GM18858 (cell line): ENCODE data around the gene ABCC6.
"Not testable (repeated sequence)": the region's sequence is repeated elsewhere in the genome, so short reads cannot be mapped to it uniquely, and the experiment has no call there.

Experiments
- ATAC-seq: cut with Tn5 transposase; IDR thresholded peaks from one replicate; pipeline ENCODE4 v1.9.1; 2021; ENCODE audit not compliant: unreplicated experiment

Gene ABCC6

GRCh38 chr16:16120044-16120381 lies 103.3 kb downstream of the ABCC6 start:
- ATAC-seq: no peak

- no peak for ATAC-seq
These were observed 105.0 kb downstream of the ABCC6 start for GRCh38 chr16:16118337-16118736.

- no peak for ATAC-seq
These were observed 106.5 kb downstream of the ABCC6 start for GRCh38 chr16:16116841-16117240.

- no peak for ATAC-seq
These were observed 110.2 kb downstream of the ABCC6 start for GRCh38 chr16:16113076-16113475.

- no peak for ATAC-seq
These were observed 110.7 kb downstream of the ABCC6 start for GRCh38 chr16:16112450-16113053.

- no peak for ATAC-seq
These were observed 111.7 kb downstream of the ABCC6 start for GRCh38 chr16:16111639-16112038.

- ATAC-seq: no peak
These were observed 113.2 kb downstream of the ABCC6 start for GRCh38 chr16:16110111-16110490.

- no peak for ATAC-seq
These were observed 113.7 kb downstream of the ABCC6 start for GRCh38 chr16:16109453-16110110.

- no peak for ATAC-seq
These were observed 114.5 kb downstream of the ABCC6 start for GRCh38 chr16:16108759-16109158.

GRCh38 chr16:16107839-16108238 lies 115.5 kb downstream of the ABCC6 start:
- no peak for ATAC-seq

GRCh38 chr16:16106466-16106865 lies 116.8 kb downstream of the ABCC6 start:
- no peak for ATAC-seq

- no peak for ATAC-seq
These were observed 117.6 kb downstream of the ABCC6 start for GRCh38 chr16:16105646-16106045.

- not testable (repeated sequence) for ATAC-seq
These were observed 118.5 kb downstream of the ABCC6 start for GRCh38 chr16:16104804-16105141.

GRCh38 chr16:16104132-16104803 lies 119.0 kb downstream of the ABCC6 start:
- not testable (repeated sequence) for ATAC-seq

- ATAC-seq: no peak
These were observed 120.6 kb downstream of the ABCC6 start for GRCh38 chr16:16102738-16103137.

GRCh38 chr16:16101585-16101984 lies 121.7 kb downstream of the ABCC6 start:
- no peak for ATAC-seq

- ATAC-seq: no peak
These were observed 122.7 kb downstream of the ABCC6 start for GRCh38 chr16:16100631-16101030.

- ATAC-seq: no peak
These were observed 124.0 kb downstream of the ABCC6 start for GRCh38 chr16:16099320-16099719.
